GM21447 (cell line): ENCODE data around the gene FUBP3.
"Not testable (repeated sequence)": the region's sequence is repeated elsewhere in the genome, so short reads cannot be mapped to it uniquely, and the experiment has no call there.

Source experiments
- ATAC-seq: cut with Tn5 transposase; IDR thresholded peaks from one replicate; pipeline ENCODE4 v1.9.1; 2021; ENCODE audit not compliant: unreplicated experiment

FUBP3 gene

DNA sequence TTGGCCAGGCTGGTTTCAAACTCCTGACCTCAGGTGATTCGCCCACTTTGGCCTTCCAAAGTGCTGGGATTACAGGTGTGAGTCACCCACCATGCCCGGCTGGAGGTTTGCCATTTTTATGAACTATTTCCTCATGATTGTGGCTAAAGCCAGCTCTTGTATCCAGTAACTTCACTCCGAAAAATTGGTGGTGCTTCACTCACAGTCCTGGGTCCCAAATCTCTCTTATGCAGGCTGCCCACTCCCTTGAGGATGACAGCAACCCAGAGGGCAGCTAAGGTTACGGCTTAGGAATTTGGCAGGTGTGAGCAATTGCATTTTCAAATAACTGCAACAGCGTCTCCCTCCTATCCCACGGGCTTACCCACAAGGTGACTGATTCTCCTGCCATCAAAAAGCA, 23.4 kb upstream of the FUBP3 start:
- no peak for ATAC-seq

DNA sequence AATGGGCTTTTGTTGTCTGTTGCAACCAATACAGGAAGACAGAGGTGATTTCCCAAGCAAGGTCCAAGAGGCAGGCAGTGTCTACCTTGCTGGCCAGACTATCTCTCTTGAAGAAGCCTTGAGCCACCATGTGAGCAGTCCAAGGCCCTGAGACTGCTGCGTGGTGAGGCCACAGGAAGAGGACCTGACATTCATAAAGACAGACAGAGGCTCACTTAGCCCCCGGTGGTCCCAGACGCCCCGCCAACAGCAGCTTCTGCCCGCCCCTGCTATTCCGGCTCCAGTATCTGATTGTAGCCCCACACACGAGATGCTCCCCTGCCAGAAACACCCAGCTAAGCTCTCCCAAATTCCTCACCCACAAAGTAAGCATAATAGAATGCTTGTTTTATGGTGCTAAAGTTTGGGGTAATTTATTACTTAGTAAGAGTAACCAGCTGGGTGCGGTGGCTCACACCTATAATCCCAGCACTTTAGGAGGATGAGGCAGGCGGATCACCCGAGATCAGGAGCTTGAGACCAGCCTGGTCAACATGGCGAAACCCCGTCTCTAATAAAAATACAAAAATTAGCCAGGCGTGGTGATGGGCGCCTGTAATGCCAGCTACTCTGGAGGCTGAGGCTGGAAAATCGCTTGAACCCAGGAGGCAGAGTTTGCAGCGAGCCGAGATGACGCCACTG, 22.8 kb upstream of the FUBP3 start:
- no peak for ATAC-seq

DNA sequence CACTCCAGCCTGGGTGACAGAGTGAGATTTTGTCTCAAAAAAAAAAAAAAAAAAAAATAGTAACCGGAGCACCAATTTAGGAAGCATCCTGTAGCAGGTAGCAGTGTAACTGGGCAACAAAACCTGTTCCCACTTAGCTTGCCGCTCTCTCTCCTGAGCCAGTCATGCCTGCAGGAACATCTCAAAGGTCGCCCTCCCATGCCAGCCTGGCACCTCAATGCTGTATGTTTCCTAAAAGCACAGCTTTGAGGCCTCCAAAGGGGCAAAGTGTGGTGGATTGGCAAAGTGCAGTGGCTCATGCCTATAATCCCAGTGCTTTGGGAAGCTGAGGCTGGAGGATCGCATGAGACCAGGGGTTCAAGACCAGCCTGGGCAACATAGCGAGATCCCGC, 22.3 kb upstream of the FUBP3 start:
- no peak for ATAC-seq

DNA sequence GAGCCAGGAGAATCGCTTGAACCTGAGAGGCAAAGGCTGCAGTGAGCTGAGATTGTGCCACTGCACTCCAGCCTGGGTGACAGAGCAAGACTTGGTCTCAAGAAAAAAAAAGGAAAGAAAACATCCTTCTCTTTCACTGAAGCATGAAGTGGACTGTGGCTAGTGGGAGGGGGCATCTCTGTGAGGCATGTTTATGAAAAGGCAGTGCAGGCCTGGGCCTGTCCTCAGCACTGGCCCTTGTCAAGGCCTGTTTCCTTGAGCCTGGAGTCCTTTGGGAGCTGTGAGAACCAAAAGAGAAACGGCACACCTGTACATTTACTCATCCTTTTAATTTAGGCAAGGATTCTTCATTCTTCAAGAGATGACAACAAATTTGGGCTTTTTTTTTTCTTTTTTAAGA, 18.3 kb upstream of the FUBP3 start:
- no peak for ATAC-seq

DNA sequence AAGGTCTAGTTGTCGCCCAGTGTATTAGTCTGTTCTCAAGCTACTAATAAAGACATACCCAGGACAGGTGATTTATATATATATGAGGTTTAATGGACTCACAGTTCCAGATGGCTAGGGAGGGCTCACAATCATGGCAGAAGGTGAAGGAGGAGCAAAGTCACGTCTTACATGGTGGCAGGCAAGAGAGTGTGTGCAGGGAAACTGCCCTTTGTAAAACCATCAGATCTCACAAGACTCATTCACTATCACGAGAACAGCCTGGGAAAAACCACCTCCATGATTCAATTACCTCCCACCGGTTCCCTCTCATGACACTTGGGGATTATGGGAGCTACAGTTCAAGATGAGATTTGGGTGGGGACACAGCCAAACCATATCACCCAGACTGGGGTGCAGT, 16.9 kb upstream of the FUBP3 start:
- ATAC-seq, result not testable (repeated sequence)

DNA sequence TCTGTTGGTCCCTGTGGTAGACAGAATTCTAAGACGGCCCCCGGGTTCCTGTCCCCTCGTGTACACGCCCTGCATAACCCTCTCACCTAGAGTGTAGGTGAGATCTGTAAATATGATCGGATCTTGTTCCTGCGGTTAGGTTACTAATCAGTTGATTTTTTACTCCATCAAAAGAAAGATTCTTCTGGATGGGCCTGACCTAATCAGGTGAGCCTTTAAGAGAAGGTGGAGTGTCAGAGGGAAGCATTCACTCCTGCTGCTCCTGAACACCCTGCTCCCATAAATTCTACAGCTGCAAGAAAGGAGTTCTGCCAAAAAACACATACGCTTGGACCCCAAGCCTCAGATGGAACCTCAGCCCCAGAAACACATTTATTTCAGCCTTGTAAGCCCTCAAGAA, 15.6 kb upstream of the FUBP3 start:
- no peak for ATAC-seq

DNA sequence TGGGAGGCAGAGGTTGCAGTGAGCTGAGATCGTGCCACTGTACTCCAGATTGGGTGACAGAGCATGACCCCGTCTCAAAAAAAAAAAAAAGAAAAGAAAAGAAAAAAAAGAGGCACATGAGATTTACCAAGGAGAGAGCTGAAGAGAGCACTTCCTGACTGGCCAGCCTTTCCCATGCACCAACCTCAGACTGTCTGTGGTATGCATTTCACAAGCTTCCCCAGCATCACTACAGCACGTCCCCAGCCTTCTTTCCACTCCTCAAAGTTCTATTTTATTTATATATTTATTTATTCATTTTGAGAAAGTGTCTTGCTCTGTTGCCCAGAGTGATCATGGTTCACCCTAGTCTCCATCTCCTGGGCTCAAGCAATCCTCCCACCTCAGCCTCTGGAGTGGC, 13.6 kb upstream of the FUBP3 start:
- no peak for ATAC-seq

DNA sequence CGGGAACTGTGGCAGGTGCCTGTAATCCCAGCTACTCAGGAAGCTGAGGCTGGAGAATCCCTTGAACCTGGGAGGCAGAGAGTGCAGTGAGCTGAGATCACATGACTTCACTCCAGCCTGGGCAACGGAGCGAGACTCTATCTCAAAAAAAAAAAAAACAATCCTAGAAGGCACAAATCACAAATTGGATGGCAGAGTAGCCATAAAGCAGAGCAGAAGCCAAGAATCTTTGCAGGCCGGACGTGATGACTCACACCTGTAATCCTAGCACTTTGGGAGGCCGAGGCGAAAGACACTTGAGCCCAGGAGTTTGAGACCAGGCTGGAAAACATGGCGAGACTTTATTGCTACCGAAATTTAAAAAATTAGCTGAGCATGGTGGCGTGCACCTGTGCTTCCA, 9.2 kb upstream of the FUBP3 start:
- ATAC-seq, result no peak

DNA sequence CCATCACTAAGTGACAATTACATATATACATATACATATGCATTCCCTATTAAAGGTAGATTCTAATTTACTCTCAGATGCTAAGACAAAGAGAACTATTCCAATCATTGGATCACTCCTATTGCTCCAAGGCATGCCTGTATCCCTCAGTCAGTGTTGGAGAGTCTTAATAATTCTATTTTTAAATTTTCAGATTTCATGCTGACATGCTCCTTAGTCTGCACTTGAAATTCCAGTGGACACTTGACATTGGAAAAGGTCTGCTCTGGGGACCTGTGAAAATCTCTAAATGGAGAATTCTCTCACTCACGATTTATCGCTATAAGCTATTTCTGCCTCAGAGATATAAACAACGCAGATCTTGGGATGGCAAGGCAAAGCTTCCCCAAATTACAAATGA, 3.9 kb upstream of the FUBP3 start:
- no peak for ATAC-seq

DNA sequence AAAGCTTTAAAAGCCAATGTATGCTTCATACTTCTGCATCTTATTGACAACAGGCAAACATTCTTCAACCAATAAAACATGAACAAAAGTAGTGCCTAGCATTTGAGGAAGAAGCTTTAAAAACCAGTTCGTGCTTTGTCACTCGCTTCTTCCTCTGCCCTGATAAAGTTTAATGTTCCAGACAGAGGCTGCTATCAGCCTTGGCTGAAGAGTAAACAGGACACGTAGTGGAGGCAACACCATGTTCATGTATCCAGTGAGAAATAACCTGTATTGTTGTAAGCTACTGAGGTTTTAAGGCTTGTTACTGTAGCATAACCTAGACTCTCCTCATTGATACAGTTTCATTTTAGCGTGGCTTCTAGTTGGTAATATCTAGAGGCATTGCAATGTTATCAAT, 3.2 kb upstream of the FUBP3 start:
- no peak for ATAC-seq

DNA sequence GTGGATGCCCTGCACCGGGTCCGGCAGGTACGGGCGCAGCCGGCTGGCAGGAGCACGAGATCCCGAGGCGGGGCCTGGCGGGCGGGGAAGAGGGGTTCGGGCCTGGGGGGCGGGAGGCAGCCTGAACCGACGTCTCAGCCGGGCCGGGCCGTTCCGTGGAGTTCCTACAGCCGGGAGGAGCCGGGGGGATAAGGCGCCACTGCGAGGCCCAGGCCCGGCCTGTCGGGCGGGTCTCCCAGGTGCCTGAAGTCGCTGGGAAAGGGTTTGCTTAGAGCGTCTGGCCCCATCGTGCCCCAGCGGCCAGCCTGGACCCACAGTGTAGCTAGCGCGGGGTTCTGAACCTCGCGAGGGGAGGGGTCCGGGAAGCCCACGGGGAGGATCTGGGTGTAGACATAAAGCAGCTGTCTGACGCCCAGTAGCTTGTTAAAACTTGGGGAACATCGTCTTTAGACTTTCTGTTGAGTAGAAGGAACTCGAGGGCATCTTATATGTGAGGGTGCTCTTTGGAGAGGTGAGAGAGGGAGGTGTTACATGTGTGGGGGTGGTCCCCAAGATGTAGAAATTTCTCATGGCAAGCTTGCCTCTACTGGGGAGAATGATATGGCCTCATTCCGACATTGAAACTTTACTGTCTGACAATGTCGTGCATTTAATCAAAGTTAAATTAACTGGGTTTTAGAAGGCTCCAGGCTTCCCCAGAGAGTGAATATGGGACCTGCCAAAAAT, 524 bp downstream of the FUBP3 start:
- peak; percentile 22 for ATAC-seq

DNA sequence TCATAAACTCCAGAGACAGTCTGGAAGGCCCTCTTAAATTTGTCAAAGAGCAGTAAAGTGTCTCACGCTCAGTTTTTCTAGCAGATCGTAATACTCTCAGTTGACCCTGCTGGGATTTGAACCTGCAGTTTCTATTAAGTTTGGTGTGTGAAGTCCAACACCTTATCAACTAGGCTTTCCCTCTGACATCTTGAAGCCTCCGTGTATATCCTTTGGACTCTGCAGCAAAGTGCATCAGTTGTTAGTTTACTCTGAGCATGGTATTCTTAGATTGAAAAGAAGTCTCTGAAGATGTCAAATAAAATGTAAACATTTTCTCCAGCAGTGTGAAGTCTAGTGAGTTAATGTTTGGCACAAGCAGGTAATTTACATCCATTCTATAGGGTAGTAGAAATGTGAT, 2.4 kb downstream of the FUBP3 start:
- no peak for ATAC-seq

DNA sequence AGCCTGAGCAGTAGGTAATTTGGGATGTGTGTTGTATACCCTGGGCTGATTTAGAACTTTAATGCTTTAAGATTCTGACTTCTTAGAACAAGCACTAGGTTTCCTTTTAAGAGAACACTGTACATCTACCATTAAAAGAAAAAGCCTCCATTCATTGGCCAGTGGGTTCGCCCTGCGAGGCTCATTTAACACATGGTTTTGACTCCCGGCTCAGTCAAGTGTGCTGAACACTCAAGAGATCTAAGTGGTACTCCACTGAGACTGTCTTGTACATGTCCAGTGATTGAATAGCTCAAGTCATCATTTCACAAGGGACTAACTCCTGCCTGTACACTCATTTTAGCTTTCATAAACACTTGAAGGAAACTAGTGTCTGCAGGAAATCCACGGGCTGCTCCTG, 3.9 kb downstream of the FUBP3 start:
- no peak for ATAC-seq

DNA sequence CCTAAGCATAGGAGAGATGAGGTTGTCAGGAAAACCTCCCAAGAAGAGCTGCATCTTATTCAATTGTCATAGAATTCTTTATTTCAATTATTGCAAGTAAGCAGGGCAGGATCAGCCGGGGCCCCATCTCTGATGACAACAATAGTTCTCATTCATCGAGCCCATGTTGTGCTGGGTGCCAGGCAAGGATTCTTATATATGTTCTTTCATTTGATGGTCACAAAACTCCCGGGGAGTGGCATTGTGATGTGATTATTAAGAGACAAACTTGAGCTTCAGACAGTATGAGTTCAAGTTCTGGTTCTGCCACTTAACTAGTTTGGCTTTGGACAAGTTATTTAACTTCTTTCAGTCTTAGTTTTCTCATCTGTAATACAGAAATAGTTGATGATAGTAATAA, 8.5 kb downstream of the FUBP3 start:
- no peak for ATAC-seq

DNA sequence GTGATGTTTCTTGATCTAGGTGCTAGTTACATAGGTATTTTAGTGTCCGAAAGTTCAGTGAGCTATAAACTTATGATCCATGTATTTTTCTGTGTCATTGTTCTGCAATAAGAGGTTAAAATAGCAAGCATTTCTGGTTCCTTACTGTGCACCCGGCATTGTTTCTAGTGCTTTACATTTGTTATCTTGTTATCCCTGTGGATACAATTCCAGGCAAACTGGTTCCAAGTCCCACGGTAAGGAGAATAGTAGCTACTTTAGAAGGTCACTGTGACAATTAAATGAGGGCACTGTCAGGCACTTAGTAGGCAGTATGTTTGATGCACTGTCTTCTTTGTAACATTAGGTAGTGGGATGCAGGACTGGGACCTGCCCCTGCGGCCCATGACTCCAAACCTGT, 9.0 kb downstream of the FUBP3 start:
- ATAC-seq, result no peak

DNA sequence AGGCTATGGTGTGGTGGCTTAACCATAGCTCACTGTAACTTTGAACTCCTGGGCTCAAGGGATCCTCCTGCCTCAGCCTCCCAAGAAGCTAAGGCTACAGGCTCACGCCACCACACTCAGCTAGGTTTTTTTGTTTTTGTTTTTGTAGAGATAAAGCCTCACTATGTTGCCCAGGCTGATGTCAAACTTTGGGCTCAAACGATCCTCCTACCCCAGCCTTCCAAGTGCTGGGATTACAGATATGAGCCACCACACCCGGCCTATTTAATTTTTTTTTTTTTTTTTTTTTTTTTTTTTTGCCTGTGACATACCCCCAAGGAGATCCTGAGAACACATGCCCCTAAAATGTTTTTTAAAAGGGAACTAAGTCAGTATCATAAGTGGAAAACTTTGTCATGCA, 10.4 kb downstream of the FUBP3 start:
- ATAC-seq, result no peak

DNA sequence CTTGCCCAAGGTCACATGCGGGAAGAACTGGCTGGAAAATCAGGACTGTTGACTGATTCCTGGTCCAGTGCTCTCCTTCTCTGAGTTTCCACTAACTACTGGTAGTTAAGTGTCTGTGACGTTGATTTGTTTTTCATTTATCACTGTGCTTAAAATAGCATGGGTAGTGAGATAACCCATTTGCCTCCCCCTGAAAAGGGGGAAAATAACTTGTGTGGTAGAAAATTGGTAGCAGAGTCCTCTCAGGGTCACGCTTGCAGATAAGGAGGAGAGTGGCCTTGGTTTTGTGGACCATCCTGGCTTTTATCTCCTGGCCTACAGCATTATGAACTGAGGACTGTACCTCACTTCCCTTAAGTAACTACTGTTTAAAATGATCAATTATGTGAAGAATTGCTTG, 10.9 kb downstream of the FUBP3 start:
- no peak for ATAC-seq

DNA sequence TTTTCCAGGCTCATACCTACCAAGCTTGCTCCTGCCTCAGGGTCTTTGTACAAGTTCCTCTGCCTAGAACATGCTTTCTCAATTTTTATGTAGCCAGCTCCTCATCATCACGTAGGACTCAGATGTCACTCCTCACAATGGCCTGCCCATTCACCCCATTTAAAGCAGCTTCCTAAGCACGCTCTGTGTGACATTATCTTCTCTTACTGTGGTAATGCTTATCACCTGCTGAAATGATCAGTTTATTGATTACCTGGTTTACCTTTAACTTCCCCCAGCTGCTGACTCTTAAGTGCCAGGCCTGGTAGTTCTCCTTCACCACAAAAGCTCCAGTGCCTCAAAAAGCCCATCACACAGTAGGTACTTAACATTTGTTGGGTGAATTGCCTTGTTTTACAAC, 13.6 kb downstream of the FUBP3 start:
- no peak for ATAC-seq

DNA sequence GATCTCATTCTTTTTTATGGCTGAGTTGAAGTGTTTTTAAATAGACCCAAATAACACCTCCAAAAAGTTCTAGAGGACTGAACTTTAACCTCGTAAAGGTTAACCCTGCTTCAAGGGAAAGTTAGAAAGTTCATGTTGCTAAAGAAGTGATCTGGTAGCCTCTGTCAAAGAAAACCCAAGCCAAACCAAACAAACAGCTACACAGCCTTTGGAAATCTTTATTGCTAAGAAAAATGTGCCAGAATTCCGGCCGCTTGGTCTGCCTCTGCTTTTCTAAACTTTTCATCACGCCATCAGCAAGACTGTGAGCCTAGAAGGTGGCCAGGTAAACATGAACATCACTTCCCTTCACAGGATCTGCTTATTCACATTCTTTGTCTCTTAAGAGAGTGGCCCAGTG, 17.9 kb downstream of the FUBP3 start:
- no peak for ATAC-seq

DNA sequence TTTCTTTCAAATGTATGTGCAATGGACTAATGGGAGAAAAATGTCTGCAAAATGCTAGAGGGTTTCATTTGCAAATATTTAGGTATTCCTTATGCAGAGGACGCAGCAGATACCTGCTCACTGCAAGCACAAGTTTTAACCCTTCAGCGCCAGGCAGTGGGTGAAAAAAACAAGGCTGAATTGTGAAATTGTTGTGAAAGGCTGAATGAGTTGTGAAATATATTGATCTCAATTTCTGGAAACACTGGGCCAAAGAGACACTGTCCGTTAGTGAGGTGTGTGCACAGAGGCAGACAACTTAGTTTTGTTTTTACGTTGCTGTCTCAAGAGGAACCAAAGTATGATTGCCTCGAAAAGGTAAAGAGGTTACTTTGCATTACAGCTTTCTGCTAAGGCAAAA, 18.8 kb downstream of the FUBP3 start:
- no peak for ATAC-seq

DNA sequence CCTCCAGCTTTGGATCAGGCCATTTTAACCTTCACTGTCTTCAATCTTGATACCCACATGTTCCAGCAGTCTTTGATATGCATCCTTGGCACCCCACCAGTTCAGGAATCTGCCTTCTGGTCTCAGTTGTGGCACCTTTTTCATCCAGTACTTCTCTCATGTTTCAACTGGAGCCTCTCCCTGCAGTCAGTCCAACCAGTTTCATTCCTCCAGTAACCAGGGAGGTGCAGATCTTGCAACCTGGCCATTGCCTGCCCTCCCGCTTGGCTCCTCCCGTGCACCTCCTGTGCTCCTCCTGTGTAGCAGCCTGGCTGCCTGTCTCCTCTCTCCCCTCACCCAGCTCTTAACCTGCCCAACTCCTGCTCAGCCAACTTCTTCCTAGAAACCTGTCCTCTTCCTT, 20.2 kb downstream of the FUBP3 start:
- ATAC-seq, result no peak

DNA sequence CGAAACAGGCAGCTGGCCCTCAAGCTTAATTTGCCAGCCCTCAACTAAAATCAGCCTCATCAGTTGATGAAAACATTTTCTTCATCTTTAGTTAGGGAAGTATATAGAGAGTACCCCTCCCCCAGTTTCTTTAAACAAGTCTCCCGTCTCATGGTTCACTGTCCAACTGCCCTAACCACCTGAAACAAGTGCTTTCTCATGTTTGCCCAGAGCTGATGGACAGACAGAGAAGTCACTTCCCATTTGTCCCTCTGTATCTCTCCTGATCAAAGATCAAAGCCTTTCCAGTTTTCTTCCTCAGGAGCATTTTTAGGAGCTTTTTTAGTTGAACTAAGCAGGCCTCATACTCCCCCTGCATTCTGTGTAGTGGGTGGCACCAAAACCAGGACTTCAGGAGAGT, 21.7 kb downstream of the FUBP3 start:
- ATAC-seq, result no peak

DNA sequence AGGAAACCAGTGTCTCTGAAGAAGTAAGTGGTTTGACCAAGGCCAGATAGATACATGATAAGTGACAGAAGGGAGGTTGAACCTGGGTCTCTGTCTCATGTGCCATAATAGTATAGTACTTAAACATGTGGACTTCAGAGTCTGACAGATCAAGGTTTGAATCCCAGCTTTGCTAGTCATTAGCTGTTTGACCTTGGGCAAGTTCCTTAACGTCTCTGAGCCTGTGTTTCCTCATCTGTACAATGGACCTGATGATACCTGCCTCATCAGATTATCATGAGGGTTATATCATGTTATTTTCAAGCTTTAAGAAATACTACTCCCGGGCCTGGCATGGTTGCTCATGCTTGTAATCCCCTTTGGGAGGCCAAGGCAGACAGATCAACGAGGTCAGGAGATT, 24.9 kb downstream of the FUBP3 start:
- ATAC-seq, result no peak
